Endodermal cell (in vitro differentiated cells): ENCODE results near the gene DNAJC6. TPM values are rescaled to one million over a fixed set of nuclear protein-coding genes. Genes with fewer than 3 reads are reported as not detected.

Experiments used
- DNase-seq: peaks from one replicate; pipeline ENCODE4 v3.0.0-alpha.2; 2017
- H3K27ac ChIP-seq: 2 replicates; pipeline ENCODE4 v1.5.1; 2013; ENCODE audit warnings: mild to moderate bottlenecking, low read depth, low read length, moderate library complexity
- H3K27me3 ChIP-seq: 2 replicates; pipeline ENCODE4 v1.6.1; 2013; ENCODE audit warnings: mild to moderate bottlenecking, low read length, moderate library complexity; ENCODE audit not compliant: insufficient read depth, control insufficient read depth, poor library complexity, severe bottlenecking
- H3K36me3 ChIP-seq: 2 replicates; pipeline ENCODE4 v1.7.0; 2013; ENCODE audit warnings: mild to moderate bottlenecking, low read length, moderate library complexity; ENCODE audit not compliant: control insufficient read depth, insufficient read depth
- H3K4me1 ChIP-seq: one replicate; pipeline ENCODE4 v1.7.0; 2013; ENCODE audit warnings: low read length; ENCODE audit not compliant: control insufficient read depth, insufficient read depth
- H3K4me3 ChIP-seq: 2 replicates; pipeline ENCODE4 v1.5.1; 2013; ENCODE audit warnings: mild to moderate bottlenecking, low read length, moderate library complexity
- H3K9ac ChIP-seq: 2 replicates; pipeline ENCODE4 v1.6.1; 2013; ENCODE audit warnings: mild to moderate bottlenecking, low read length, moderate library complexity; ENCODE audit not compliant: poor library complexity, severe bottlenecking; ENCODE audit errors: extremely low read depth
- H3K9me3 ChIP-seq: 2 replicates; pipeline ENCODE4 v1.6.1; 2013; ENCODE audit warnings: mild to moderate bottlenecking, low read length, moderate library complexity; ENCODE audit not compliant: control insufficient read depth
- H3K27ac Mint-ChIP-seq: 2 replicates; pipeline ENCODE4 v1.8.0; 2020; ENCODE audit warnings: mixed read lengths
- H3K27me3 Mint-ChIP-seq: 2 replicates; pipeline ENCODE4 v1.8.0; 2021; ENCODE audit warnings: mild to moderate bottlenecking, mixed read lengths; ENCODE audit not compliant: insufficient read depth
- H3K36me3 Mint-ChIP-seq: 2 replicates; pipeline ENCODE4 v1.8.0; 2020; ENCODE audit warnings: low read depth, mixed read lengths
- H3K4me1 Mint-ChIP-seq: 2 replicates; pipeline ENCODE4 v1.8.0; 2020; ENCODE audit warnings: mixed read lengths
- H3K4me3 Mint-ChIP-seq: 2 replicates; pipeline ENCODE4 v1.8.0; 2020; ENCODE audit warnings: mild to moderate bottlenecking, moderate library complexity, mixed read lengths
- H3K9me3 Mint-ChIP-seq: 2 replicates; pipeline ENCODE4 v1.8.0; 2020; ENCODE audit warnings: mild to moderate bottlenecking, mixed read lengths
- WGBS, 2 experiments: methylation state at CpG; one replicate each; pipeline versions ENCODE4 v1.1.5 to v1.1.7; 2013; ENCODE audit warnings: missing lambda C conversion rate in 2 of 2, mixed read lengths in 1 of 2; ENCODE audit not compliant: insufficient coverage in 1 of 2, insufficient read length in 1 of 2; 5-methylcytosine and 5-hydroxymethylcytosine counted together
- total RNA-seq, 2 donors: library from RNA; stranded (reverse); fragmentation: NEBNext Ultra II Directional in 1 of 2; extraction: Animal tissue kit (Norgen Biotek cat#: 25700) in 1 of 2; gene quantifications; 2 replicates in 1 of 2; 3 replicates in 1 of 2; pipeline ENCODE4 v1.2.1, GENCODE V29; 2021
- TF ChIP-seq, protein P1 (sequence below): fragments of 200-600 bp; sonication (generic); conservative IDR thresholded peaks from 2 replicates; pipeline ENCODE4 v1.5.0; 2021; ENCODE audit warnings: antibody characterized with exemption, mild to moderate bottlenecking

DNAJC6 gene
- total RNA-seq, 2 donors from 2014 or later = 17.4 to 33.9 TPM

DNA sequence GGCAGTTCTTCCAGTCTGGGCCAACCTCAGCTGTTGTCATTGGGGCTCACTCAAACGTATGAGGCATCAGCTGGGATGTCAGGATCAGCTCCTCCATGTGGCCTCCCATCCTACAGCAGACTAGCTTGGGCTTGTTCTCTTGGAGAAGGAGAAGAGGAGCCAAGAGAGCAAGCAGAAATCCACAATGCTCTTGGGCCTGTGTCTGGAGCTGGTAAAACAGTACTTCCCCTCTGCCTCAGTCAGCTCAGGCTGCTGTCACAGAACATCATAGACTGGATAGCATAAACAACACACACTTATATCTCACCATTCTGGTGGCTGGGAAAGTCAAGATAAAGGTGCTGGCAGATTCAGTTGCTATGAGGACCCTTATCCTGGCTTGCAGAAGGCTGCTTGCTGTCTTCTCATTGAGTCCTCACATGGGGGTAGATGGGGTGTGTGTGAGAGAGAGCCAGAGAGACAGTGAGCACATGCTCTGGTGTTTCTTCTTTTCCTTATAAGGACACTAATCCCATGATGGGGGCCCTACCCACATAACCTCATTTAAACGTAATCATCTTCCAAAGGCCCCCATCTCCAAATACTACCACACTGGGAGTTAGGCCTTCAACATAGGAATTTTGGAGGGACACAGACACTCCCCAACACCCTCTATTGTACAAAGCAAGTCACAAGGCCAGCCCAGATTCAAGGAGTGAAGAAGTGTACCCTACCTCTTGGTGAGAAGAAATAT, 16.3 kb upstream of the DNAJC6 start:
- Mint-ChIP-seq H3K27me3 (no peaks in the 10 kb centered on the region), H3K27ac (no peak overlapping the region), H3K36me3 (peaks cover 2% of the 10 kb centered on the region), H3K9me3 (no peaks in the 10 kb centered on the region), H3K4me3 (no peak overlapping the region), H3K4me1 (no peaks in the 10 kb centered on the region)
- no peaks in the 10 kb centered on the region for H3K9me3 ChIP-seq
- H3K9ac ChIP-seq = no peak overlapping the region
- no peaks in the 10 kb centered on the region for H3K36me3 ChIP-seq
- no peak overlapping the region for H3K27ac ChIP-seq
- no peak overlapping the region for H3K4me3 ChIP-seq
- no peaks in the 10 kb centered on the region for H3K4me1 ChIP-seq
- TF ChIP-seq, protein P1, sequence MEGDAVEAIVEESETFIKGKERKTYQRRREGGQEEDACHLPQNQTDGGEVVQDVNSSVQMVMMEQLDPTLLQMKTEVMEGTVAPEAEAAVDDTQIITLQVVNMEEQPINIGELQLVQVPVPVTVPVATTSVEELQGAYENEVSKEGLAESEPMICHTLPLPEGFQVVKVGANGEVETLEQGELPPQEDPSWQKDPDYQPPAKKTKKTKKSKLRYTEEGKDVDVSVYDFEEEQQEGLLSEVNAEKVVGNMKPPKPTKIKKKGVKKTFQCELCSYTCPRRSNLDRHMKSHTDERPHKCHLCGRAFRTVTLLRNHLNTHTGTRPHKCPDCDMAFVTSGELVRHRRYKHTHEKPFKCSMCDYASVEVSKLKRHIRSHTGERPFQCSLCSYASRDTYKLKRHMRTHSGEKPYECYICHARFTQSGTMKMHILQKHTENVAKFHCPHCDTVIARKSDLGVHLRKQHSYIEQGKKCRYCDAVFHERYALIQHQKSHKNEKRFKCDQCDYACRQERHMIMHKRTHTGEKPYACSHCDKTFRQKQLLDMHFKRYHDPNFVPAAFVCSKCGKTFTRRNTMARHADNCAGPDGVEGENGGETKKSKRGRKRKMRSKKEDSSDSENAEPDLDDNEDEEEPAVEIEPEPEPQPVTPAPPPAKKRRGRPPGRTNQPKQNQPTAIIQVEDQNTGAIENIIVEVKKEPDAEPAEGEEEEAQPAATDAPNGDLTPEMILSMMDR = no peak
- H3K27me3 ChIP-seq = no peaks in the 10 kb centered on the region
- no peak for DNase-seq
- 83 to 86% methylated on average over 1 to 2 of the region's 2 CpGs for WGBS, 2 experiments

DNA sequence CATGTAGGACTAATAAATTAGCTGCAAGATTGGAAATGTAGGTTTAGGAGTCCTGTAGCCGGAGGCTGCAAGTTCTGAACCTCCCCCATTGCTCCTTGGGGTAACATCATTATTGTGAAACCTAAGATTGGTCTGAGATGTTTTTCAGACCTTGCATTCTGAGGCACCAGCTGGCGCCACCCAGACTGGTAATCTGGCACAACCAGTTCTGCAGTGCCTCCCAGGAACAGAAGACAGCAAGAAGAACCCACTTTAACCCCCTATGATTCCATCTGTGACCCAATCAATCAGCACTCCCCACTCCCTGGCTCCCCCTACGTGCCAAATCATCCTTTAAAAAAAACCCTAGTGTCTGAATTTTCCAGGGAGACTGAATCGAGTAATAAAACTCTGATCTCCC, 11.6 kb upstream of the DNAJC6 start:
- no peaks in the 10 kb centered on the region for H3K9me3 Mint-ChIP-seq
- H3K9me3 ChIP-seq = no peaks in the 10 kb centered on the region
- no peak overlapping the region for H3K9ac ChIP-seq
- no peak overlapping the region for H3K4me3 ChIP-seq
- H3K4me1 ChIP-seq = no peaks in the 10 kb centered on the region
- H3K27ac Mint-ChIP-seq = no peak overlapping the region
- peaks cover 2% of the 10 kb centered on the region for H3K36me3 Mint-ChIP-seq
- no peak overlapping the region for H3K4me3 Mint-ChIP-seq
- H3K36me3 ChIP-seq = no peaks in the 10 kb centered on the region
- WGBS, 2 experiments = 82 to 83% methylated on average over 3 to 4 of the region's 4 CpGs
- no peaks in the 10 kb centered on the region for H3K4me1 Mint-ChIP-seq
- H3K27me3 Mint-ChIP-seq = no peaks in the 10 kb centered on the region
- H3K27ac ChIP-seq = no peak overlapping the region
- TF ChIP-seq, protein P1 = no peak
- no peaks in the 10 kb centered on the region for H3K27me3 ChIP-seq
- no peak for DNase-seq

DNA sequence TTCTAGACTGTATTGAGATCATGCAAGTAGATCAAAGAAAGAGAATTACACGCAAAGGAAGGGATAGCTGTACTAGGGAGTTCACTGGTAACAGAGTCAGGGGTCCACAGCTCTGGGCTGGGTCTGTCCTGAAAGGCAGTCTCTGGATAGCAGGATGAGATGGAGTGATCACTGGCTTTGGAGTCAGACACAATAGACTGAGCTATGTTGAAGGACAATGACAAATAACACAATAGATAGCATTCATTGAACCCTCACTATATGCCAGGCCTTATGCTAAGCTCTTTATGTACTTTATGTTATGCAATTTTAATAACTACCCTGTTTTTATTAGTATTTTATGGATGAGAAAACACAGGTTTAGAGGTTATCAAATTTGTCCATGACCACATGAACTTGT, 10.0 kb upstream of the DNAJC6 start:
- Histone ChIP-seq H3K4me3 (no peak overlapping the region), H3K9me3 (no peaks in the 10 kb centered on the region), H3K9ac (no peak overlapping the region), H3K27me3 (no peaks in the 10 kb centered on the region), H3K36me3 (no peaks in the 10 kb centered on the region), H3K4me1 (no peaks in the 10 kb centered on the region), H3K27ac (no peak overlapping the region)
- H3K4me1 Mint-ChIP-seq = no peaks in the 10 kb centered on the region
- no peaks in the 10 kb centered on the region for H3K9me3 Mint-ChIP-seq
- no peak for DNase-seq
- 94 to 100% methylated on average over 1 of the region's 1 CpG for WGBS, 2 experiments
- H3K27me3 Mint-ChIP-seq = no peaks in the 10 kb centered on the region
- no peak overlapping the region for H3K4me3 Mint-ChIP-seq
- no peak overlapping the region for H3K27ac Mint-ChIP-seq
- H3K36me3 Mint-ChIP-seq = peaks cover 2% of the 10 kb centered on the region
- TF ChIP-seq, protein P1 = no peak
